HG03095 (cell line): ENCODE measurements around the gene SLC8A1.

ENCODE experiments used
- ATAC-seq: cut with Tn5 transposase; IDR thresholded peaks from one replicate; pipeline ENCODE4 v1.9.1; 2021; ENCODE audit warnings: moderate library complexity; ENCODE audit not compliant: unreplicated experiment

Gene SLC8A1

DNA sequence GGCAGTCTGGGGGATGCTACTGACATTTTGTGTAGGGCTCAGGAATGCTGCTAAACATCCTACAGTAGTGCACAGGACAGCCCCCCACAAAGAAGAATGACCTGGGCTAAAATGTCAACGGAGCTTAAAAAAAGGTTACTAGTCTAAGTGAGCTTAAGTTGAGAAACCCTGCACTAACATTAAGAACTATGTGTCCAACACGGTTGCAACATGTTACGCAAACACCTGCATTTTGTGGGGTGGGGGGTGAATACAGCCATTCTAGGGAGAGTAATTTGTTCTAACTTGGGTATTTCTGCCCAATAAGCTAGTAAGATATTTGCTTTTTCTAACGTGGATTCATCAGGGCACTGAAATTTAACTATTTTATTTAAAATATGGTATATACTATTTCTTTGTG, 57.9 kb downstream of the SLC8A1 start:
- no peak for ATAC-seq

DNA sequence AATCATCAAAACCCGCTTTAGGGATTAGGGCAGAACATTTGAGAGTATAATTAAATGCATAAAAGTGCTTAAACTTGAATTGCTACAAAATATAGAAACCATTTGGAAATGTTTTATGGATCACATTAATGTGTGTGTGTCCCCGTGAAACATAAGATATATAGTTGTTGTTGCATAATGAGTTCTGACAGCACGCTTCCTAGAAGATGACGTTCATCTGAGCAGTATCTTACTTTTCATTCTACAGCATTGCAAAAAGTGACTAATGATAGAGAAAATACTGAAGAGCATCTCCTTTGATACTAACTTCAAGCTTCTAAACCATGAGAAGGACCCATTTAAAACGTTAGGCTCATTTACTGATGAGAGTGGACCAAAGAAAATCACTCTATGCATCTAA, 63.7 kb downstream of the SLC8A1 start:
- no peak for ATAC-seq

DNA sequence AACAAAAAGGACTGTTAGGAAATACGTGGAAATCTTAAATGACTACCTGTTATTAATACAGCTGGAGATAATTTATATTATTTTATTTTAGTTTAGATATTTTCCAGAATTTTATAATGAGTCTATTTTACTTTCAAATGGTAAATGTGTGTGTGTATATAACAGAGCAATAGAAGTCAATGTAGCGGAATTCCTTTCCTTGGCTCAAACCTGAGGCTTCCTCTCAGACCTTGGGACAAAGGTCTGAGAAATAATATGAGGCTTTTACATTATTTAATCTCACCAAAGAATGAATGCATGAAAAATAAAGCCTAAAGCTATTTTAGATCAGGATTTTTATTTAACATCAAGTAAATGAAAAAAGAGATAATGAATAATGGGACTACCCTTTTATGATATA, 65.7 kb downstream of the SLC8A1 start:
- ATAC-seq = no peak

DNA sequence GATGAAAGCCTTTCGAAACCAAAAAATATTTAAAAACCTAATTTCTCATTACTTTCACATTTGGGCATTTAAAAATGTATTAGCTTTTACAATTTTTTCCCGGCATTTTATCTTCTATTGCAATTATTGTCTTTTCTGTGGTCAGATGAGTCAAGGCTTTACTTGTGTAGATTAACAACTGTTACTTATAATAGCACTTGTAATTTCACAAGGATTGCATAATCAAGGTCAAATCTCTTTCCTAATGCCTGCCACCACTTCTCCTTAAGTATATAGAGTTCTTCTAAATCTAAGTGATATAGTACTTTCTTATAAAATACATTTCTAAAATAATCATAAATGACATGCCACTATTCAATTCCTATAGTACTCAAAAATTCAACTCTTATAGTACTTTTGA, 67.2 kb downstream of the SLC8A1 start:
- ATAC-seq = no peak

DNA sequence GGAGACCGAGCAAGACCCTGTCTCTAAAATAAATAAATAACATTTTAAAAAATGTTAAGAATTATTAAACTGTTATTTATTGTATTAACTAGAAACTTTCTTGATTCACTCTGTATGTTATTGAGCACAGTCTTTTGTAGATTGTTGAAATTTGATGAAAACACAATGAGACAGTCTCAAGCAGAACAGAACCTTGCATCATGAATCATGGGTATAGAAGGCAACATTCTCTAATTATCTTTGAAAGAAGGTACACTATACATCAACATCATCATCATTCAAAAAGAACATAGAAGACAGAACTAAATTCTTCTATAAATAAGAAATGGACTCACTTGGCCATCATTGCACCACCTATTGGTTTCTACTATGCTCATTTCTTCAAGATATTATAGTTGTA, 67.7 kb downstream of the SLC8A1 start:
- no peak for ATAC-seq

DNA sequence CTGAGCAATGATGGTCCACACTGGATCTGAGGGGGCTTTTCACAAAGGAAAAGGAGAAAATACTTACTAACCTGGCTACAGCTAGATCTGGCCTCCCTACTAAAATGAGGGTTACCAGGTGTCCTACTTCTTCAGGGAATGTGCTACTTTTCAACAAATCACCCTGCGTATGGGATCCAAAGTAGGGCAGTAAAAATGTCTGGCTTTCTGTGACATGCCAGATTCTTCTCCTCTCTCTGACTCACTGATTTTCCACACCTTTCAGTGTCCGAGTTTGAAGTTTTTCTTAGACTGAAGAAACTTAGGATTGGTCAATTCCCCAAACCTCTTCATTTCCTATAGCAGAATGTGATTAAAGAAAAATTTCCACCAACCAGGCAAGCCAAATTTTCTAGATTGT, 71.2 kb downstream of the SLC8A1 start:
- ATAC-seq = no peak

DNA sequence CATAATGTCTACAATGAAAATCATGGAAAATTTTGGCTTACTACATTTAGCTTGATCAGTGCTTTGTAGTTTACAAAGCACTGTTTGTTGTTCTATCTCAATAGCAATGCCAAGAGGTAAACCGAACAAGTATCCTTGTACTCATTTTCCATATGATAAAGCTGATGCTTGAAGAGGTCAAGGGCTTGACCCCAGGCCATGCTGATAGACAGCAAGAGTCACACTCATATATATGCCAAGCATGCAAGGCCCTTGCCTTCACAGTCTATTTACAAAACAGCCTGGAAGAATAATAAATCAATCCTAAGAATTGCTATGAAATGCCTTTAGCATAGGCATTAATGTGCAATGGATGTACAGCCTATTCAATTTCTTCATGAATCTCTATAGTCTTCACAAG, 71.8 kb downstream of the SLC8A1 start:
- ATAC-seq = no peak

DNA sequence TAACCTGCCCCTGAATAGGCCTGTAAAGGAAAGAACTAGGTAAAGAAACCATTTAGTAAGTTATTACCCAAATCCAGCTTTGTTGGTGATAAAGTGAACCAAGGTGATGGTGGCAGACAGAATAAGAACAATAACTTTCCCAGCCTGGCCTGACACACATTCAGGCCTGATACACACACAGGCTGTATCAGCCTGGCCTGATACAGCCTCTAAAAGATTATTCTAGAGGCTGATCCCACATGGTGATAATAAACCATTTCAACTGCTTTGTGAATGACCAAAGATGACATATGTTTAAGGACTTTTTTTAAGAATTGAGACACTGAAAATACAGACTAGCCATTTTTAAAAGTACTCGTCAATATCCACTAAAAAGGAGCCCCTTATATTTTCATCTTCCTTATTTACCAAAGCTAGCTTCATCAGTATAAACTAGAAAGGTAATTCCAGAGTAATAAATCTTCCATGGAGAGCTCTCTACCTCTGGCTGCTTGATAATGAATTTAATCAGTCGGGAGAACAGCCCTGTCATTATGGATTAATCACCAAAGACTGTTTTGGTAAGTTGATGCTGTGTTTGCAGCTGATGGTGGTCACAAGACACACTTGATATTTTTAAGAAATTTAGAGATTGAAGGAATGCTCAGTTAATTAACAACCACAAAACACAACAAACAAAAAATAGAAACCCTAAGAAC, 77.2 kb downstream of the SLC8A1 start:
- ATAC-seq = no peak

DNA sequence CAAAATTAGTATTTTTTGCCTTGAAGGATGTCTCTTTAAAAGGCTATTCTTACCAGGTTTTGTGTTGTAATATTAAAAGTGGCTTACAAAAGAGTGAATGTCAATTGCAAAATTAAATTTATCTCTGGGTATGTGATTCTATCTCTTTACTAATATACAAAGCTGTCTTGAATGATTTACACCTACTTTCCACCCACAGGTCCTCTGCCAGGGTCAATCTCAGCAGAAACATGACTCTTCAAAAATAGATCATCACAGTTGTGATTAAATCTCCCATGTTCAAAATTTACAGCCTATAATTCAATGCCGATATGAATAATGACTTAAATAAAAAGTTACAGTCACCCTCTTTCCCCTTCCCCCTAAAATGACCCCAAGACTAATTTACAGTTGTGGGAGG, 78.8 kb downstream of the SLC8A1 start:
- no peak for ATAC-seq

DNA sequence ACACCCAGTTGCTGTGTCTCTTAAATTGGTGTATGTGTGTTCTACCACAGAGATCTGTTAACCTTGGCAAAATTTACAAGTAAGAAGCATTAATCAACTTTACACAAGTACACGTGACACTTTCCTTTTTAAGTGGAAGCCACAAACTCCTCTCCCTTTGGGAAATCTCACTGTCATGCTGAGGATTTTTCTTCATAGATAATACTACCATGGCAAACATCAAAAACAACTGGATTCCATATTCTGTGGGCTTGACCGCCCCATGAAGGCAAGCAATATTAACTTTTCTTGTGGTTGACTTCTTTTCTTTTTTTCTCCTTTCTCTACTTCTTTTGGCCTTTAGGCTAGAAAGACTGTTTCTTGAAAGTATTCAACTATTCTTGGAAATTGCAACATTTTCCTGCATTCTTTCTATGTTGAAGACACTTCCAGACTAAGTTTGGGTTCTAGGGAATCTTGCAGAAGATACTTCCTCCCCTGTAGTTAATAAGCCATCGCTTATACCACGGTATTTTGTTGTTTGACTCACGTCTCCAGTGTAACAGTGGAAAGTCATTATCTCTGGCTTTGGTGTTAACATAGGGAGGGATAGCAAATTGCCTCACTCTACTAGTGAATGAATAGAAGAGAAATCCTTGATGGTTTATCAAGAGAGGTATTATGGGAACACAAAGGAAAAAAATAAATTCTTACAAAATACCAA, 79.5 kb downstream of the SLC8A1 start:
- ATAC-seq = no peak

DNA sequence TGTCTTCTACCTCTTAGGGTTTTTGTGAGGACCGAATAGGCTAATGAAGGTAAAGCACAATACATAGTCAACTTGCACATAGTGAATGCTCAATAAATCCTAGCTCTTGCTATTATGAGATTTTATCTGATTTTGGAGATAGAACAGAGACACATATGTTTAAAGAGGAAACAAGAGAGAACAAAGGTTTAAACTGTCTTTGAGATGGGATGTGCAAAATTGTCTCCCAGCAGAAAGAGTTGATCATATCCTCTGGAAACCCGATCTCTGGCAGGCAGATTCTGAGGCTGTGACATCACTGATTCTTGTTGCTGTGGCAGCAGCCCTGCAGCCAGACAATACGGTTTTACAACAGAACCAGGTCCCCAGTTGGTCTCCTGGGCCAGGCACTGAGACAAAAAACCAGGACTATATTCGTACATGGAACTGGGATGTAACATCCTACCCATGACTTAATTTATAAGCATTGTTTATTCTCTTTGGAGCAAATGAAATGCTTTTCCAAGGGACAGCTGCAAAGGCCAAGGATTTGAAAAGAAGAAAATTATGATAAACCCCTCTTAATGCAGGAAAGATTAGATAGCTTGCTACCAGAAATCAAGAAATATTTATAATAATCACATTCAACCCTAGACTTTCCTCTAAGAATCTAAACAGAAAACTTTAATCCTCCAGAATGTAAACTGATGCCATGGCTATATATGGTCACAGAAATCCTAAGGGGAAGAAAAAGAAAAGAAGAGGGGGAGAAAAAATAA, 80.2 kb downstream of the SLC8A1 start:
- ATAC-seq = no peak

DNA sequence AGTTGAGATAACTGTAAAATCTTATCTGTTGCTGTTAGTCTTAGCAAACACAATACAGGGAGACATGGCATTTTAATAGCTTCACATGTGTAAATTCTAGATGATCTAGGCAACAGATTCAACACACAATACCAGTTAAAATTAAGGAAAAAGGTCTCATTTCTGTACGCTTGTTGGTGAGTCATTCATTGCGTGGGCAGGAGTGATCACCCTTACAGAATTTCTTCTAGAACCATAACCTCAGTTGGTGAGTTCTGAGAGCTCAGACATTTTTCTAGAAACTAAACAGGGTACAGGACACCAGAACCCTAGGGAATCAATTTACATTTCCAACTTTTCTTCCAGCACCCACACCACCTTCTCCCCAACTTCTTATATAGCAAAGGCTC, 81.9 kb downstream of the SLC8A1 start:
- ATAC-seq = no peak

DNA sequence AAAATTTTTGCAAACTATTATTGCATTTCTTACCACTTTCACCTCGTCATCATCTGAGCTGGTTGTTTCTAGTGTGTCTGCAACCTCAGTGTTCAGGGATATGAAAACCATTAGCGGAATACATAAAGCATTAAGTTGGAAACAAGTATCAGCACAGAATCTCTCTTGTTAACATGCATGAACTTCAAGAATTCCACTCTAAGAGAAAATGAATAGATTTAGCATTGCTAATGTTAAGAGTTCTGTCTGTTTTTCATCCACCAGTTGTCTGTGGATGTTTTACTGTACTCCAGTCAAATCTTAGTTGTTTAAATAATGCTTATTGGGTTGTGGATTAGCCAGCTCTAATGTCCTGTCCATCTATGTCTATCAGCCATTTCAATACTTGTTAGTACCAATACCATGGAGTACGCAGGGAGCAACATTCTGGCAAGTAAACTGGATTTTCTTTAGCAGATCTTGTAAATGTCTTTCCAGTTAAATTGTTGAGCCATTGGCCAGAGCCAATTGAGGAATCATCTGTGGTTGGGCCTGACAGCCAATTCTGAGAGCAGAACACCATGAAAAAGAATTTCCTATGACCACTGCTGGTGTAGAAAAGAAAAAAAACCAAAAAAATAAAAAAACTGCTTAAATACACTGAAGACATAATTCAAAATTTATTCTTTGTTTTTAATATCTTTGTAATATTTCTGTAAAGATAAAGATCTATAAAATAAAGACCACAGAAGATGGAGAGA, 82.5 kb downstream of the SLC8A1 start:
- no peak for ATAC-seq

DNA sequence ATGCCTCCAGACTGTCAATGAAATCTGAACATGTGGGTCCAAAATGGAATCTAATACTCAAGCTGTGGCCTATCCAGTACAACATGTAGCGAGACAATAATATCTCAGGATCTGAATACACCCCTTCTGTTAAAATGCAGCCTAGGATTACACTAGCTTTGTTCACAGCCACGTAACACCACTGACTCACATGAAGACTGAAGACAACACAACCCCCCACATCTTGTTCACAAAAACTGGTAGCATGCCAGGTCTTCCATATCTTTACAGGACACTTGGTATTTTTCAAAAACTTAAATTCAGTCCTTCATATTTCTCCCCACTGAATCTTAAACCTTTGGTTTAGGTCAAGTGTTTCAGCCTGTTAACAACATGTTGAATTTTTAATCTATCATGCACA, 84.2 kb downstream of the SLC8A1 start:
- ATAC-seq = no peak

DNA sequence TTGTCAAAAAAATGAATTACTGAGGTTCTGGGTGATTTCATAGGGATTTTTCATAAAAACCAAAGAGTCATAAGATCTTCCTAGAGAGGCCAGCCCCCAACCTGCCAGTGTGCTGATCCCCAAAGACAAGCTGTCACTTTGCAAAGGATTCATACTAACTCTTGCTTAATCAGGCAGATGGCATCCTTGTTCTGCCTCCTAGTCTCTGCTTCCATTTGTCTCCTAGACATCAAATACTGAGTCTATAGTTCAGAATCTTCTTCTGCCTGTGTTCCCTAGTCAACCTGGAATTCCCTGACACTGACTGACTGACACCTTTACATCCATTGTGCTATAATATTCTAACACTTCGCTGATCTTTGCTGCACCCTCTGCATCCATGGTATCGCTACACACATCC, 84.9 kb downstream of the SLC8A1 start:
- no peak for ATAC-seq

DNA sequence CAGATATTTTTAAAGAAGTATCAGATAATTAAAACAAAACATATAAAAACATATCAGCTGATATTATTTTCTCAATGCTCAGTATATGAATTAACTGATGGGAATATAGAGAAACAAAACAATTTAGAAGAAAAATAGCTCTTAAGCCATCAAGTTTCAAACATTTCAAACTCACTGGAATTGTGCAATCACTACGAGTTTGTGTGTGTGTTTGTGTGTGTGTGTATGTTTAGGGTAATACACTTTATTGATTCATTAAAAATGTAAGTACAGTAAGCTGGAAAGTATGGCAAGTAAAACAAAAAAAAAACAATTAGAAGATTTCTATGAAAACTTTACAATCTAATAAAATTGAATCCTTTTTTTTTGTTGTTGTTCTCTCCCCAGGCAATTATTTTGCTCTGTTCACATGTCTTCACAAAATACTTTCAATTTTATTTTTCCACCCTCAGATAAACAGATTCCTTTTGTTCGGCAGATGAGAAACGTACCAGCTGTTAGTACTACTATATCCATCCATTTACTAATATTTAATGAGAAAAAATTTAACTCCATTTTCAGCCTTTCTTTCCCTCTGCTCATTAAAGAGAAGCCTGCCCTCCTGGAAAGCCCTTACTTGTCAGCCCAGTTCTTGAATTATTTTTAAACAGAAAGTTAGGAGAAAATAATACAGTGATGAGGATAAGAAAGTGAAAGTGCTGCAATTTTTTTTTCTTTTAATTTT, 87.6 kb downstream of the SLC8A1 start:
- no peak for ATAC-seq

DNA sequence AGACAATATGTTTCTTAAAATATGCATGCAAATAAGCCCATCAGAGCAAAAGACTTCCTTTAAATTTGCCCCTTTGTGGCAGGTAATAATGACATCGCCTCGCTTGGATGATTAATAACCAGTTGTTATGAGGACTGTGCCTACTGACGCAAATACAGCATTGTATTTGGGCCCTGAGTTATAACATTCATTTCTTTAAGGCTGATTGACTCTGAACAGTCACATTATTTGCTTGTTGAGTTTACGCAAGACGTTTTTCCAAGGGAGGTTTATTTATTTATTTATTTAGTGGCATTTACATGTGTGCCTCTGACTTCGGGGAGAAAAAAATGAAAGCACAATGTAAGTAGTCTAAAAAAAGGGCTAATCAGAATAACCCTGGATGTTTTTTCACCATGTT, 88.3 kb downstream of the SLC8A1 start:
- ATAC-seq = no peak

DNA sequence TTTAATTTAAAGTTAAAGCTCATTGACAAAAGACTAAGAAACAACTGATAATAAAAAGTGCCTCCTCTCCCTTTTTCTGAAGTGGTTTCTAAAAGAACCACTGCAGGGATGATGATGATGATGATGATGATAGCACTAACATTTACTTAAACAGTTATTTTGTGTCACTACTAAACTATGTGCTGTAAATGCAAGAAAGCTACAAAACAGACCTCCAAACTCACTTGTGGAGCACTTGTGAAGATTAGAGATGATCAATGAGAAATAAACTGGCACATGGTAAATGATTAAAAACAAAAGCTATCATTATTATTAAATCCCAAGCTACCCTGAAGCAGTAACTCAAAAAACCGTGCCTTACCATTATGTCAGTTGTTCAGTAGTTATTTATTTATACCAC, 88.7 kb downstream of the SLC8A1 start:
- no peak for ATAC-seq

DNA sequence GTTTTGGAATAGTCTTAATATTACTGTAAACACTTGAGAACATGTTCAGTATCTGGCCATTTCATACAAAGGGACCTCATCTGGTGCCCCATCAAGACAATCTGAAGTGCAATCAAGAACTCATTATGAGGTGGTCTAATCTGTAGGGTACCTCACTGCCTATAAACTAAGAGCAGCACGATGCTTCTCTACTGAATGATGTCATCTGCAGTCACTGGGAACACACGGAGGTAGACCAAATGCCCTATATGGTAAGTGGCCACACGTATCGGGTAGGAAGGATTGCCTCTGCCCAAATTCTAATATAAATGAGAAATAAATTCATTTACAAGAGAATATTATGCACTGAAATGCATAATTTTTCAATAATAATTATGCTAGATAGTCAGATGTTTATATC, 90.4 kb downstream of the SLC8A1 start:
- no peak for ATAC-seq

DNA sequence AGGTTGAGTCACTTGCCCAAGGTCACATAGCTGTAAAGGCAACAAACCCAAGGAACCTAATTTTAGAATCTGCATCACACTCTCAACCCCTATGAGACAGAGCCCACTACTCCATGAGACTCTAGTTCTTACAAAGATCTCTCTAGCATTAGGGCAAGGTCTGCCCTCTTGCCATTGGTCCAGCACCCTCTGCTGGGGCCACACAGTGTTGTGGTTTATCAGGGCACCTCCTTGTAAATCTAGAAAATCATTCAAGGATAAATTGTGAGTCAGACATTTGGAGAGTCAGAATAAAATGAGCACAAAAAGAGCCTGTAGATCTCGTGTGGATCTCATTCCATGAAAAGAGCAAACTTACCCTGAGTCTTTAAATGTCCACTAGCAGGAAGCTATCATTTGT, 91.2 kb downstream of the SLC8A1 start:
- ATAC-seq = no peak

DNA sequence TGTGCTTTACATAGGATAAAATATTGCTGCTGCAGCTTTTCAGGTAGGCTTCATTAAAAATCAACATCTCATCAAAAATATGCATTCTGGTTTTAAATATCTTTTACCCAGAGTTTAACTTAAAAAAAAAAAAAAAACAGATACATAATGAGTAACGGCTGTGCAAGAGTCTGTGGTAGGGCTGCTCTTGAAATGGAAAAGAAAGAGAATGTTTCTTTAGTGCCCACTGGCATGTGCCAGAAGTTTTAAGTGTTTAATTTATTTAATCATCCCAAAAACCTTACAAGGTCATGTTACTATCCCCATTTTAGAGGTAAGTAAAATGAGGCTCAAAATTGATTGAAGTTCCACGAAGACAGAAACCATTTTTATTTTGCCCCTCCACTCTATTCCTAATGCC, 92.1 kb downstream of the SLC8A1 start:
- no peak for ATAC-seq
